Measurements from ENCODE around the gene GOLGA6C. TPM values are rescaled to one million over a fixed set of nuclear protein-coding genes. Genes with fewer than 3 reads are reported as not detected.
A peak's percentile ranks its signal among the peaks of the same experiment; 100 is the strongest.
"Not testable (repeated sequence)": the region's sequence is repeated elsewhere in the genome, so short reads cannot be mapped to it uniquely, and the experiment has no call there.

The GOLGA6C gene
- total RNA-seq, 2 donors from 2014 or later = not detected

GRCh38 chr15:75300026-75300425 is 41.9 kb downstream of the GOLGA6C start:
- not testable (repeated sequence) for H3K27ac Mint-ChIP-seq; H3K36me3 Mint-ChIP-seq (ENCODE audit: low read depth); H3K9me3 ChIP-seq (ENCODE audit: control insufficient read depth, low read length, poor library complexity, severe bottlenecking); H3K4me3 Mint-ChIP-seq; H3K4me1 Mint-ChIP-seq; DNase-seq; ATAC-seq
- H3K27me3 Mint-ChIP-seq = peaks cover 25% of the 10 kb centered on the region

GRCh38 chr15:75302318-75302717 is 44.2 kb downstream of the GOLGA6C start:
- Mint-ChIP-seq H3K36me3 (ENCODE audit: low read depth) (peaks cover 2% of the 10 kb centered on the region), H3K27ac (no peak overlapping the region), H3K4me3 (no peak overlapping the region), H3K27me3 (peaks cover 44% of the 10 kb centered on the region), H3K4me1 (peaks cover 5% of the 10 kb centered on the region)
- DNase-seq = no peak
- ATAC-seq = no peak
- no peaks in the 10 kb centered on the region for H3K9me3 ChIP-seq (ENCODE audit: control insufficient read depth, low read length, poor library complexity, severe bottlenecking)

- not testable (repeated sequence) for DNase-seq; H3K4me3 Mint-ChIP-seq; H3K4me1 Mint-ChIP-seq; H3K27ac Mint-ChIP-seq; ATAC-seq; H3K36me3 Mint-ChIP-seq (ENCODE audit: low read depth); H3K9me3 ChIP-seq (ENCODE audit: control insufficient read depth, low read length, poor library complexity, severe bottlenecking)
- peaks cover 48% of the 10 kb centered on the region for H3K27me3 Mint-ChIP-seq
Measured at GRCh38 chr15:75302753-75303152, 44.6 kb downstream of the GOLGA6C start.

GRCh38 chr15:75306188-75306587 is 48.1 kb downstream of the GOLGA6C start:
- Mint-ChIP-seq H3K4me3 (no peak overlapping the region), H3K4me1 (peaks cover 2% of the 10 kb centered on the region), H3K27me3 (peaks cover 72% of the 10 kb centered on the region), H3K36me3 (ENCODE audit: low read depth) (peaks cover 3% of the 10 kb centered on the region), H3K27ac (no peak overlapping the region)
- no peak for DNase-seq
- no peaks in the 10 kb centered on the region for H3K9me3 ChIP-seq (ENCODE audit: control insufficient read depth, low read length, poor library complexity, severe bottlenecking)
- no peak for ATAC-seq

- H3K27me3 Mint-ChIP-seq = peaks cover 77% of the 10 kb centered on the region
- no peak overlapping the region for H3K27ac Mint-ChIP-seq
- peak; percentile 50 for ATAC-seq
- peaks cover 4% of the 10 kb centered on the region for H3K36me3 Mint-ChIP-seq (ENCODE audit: low read depth)
- DNase-seq = no peak
- H3K4me3 Mint-ChIP-seq = no peak overlapping the region
- H3K4me1 Mint-ChIP-seq = peaks cover 8% of the 10 kb centered on the region
- H3K9me3 ChIP-seq (ENCODE audit: control insufficient read depth, low read length, poor library complexity, severe bottlenecking) = no peaks in the 10 kb centered on the region
Measured at GRCh38 chr15:75307778-75308390, 49.8 kb downstream of the GOLGA6C start.

GRCh38 chr15:75309711-75310110 is 51.6 kb downstream of the GOLGA6C start:
- ATAC-seq (no peak), DNase-seq (no peak)
- Mint-ChIP-seq H3K27me3 (peaks cover 59% of the 10 kb centered on the region), H3K4me1 (peaks cover 8% of the 10 kb centered on the region), H3K36me3 (ENCODE audit: low read depth) (peaks cover 4% of the 10 kb centered on the region), H3K27ac (no peak overlapping the region), H3K4me3 (no peak overlapping the region)
- H3K9me3 ChIP-seq (ENCODE audit: control insufficient read depth, low read length, poor library complexity, severe bottlenecking) = no peaks in the 10 kb centered on the region

- H3K27me3 Mint-ChIP-seq = peaks cover 35% of the 10 kb centered on the region
- not testable (repeated sequence) for ATAC-seq; H3K4me3 Mint-ChIP-seq; H3K27ac Mint-ChIP-seq; DNase-seq; H3K9me3 ChIP-seq (ENCODE audit: control insufficient read depth, low read length, poor library complexity, severe bottlenecking); H3K4me1 Mint-ChIP-seq; H3K36me3 Mint-ChIP-seq (ENCODE audit: low read depth)
Measured at GRCh38 chr15:75312548-75312947, 54.4 kb downstream of the GOLGA6C start.

GRCh38 chr15:75313116-75313845 is 55.1 kb downstream of the GOLGA6C start:
- no peak overlapping the region for H3K27ac Mint-ChIP-seq
- no peak overlapping the region for H3K4me3 Mint-ChIP-seq
- peaks cover 2% of the 10 kb centered on the region for H3K36me3 Mint-ChIP-seq (ENCODE audit: low read depth)
- H3K4me1 Mint-ChIP-seq = peaks cover 6% of the 10 kb centered on the region
- ATAC-seq (no peak), DNase-seq (no peak)
- H3K9me3 ChIP-seq (ENCODE audit: control insufficient read depth, low read length, poor library complexity, severe bottlenecking) = no peaks in the 10 kb centered on the region
- H3K27me3 Mint-ChIP-seq = peaks cover 27% of the 10 kb centered on the region

- H3K36me3 Mint-ChIP-seq (ENCODE audit: low read depth) = peaks cover 2% of the 10 kb centered on the region
Measured at GRCh38 chr15:75314552-75315290, 56.6 kb downstream of the GOLGA6C start.

GRCh38 chr15:75319231-75319897 is 61.2 kb downstream of the GOLGA6C start:
- ATAC-seq; H3K27ac Mint-ChIP-seq; H3K36me3 Mint-ChIP-seq (ENCODE audit: low read depth); H3K4me1 Mint-ChIP-seq; DNase-seq; H3K9me3 ChIP-seq (ENCODE audit: control insufficient read depth, low read length, poor library complexity, severe bottlenecking); H3K4me3 Mint-ChIP-seq; H3K27me3 Mint-ChIP-seq: not testable (repeated sequence)

More at GRCh38 chr15:75314552-75315290, 56.6 kb downstream of the GOLGA6C start:
- Mint-ChIP-seq H3K4me3 (no peak overlapping the region), H3K4me1 (peaks cover 6% of the 10 kb centered on the region), H3K27me3 (peaks cover 15% of the 10 kb centered on the region), H3K27ac (peak overlapping the region; percentile 67)
- H3K9me3 ChIP-seq (ENCODE audit: control insufficient read depth, low read length, poor library complexity, severe bottlenecking) = no peaks in the 10 kb centered on the region
- ATAC-seq (no peak), DNase-seq (no peak)

Other genes with a start within 250 kb of the GOLGA6C start
- 1 to 10 TPM; 8.9 to 9.5 TPM for gene PPCDC, start 234.7 kb upstream of the GOLGA6C start, total RNA-seq
- 10 to 100 TPM; 30.7 to 45.6 TPM for gene C15orf39, start 56.5 kb upstream of the GOLGA6C start, total RNA-seq
- gene GOLGA6D, start 24.5 kb downstream of the GOLGA6C start, total RNA-seq = under 1 TPM in 1 of 2 donors, not detected in 1; 0.10 TPM
- gene COMMD4, start 77.7 kb downstream of the GOLGA6C start, total RNA-seq = 10 to 100 TPM; 24.7 to 27.3 TPM
- gene NEIL1, start 88.7 kb downstream of the GOLGA6C start, total RNA-seq = 10 to 100 TPM; 31.6 to 45.0 TPM
- 100 to 1,000 TPM; 344 to 450 TPM for gene MAN2C1, start 110.3 kb downstream of the GOLGA6C start, total RNA-seq
- 100 to 1,000 TPM; 166 to 169 TPM for gene SIN3A, start 193.4 kb downstream of the GOLGA6C start, total RNA-seq

All from T-helper 17 cell (primary cell).